Measurements from ENCODE around the gene KRTAP9-1. TPM values are rescaled to one million over a fixed set of nuclear protein-coding genes. Genes with fewer than 3 reads are reported as not detected.

The KRTAP9-1 gene
- total and polyA plus RNA-seq, 9 of the 15 experiments (the other 6 are each of a cell fraction or from before 2014, with no cell fraction given), result not detected

DNA sequence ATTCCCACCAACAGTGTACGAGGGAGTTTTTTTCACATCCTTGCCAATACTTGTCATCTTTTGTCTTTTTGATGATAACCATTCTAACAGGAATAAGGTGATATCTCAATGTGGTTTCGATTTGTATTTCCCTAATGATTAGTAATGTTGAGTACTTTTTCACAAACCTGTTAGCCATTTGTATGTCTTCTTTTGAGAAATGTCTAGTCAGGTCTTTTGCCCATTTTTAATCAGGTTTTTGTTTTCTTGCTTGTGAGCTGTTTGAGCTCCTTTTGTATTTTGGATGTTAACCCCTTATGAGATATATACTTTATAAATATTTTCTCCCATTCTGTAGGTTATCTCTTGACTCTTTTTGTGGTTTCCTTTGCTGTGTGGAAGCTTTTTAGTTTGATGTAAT, 38.2 kb upstream of the KRTAP9-1 start:
- TF ChIP-seq ASH1L (IDR thresholded peaks at IDR 0.05; ENCODE audit: borderline replicate concordance, low read depth, partially characterized antibody) (no peak), FOXJ3 (CRISPR knock-in tag; IDR thresholded peaks at IDR 0.05) (no peak), E2F3 (CRISPR knock-in tag; IDR thresholded peaks at IDR 0.05) (no peak), ZNF316 (IDR thresholded peaks at IDR 0.05) (peak; percentile 64), TCFL5 (CRISPR knock-in tag; conservative IDR thresholded peaks at IDR 0.05) (no peak), C11orf30 (IDR thresholded peaks at IDR 0.05; ENCODE audit: low read depth) (peak; percentile 53; the same call in 1 of the 2 replicates)
- TF ChIP-seq, protein P1, sequence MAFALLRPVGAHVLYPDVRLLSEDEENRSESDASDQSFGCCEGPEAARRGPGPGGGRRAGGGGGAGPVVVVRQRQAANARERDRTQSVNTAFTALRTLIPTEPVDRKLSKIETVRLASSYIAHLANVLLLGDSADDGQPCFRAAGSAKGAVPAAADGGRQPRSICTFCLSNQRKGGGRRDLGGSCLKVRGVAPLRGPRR (CRISPR knock-in tag; IDR thresholded peaks at IDR 0.05), result no peak
- Histone ChIP-seq H3K9me1 (ENCODE audit: control insufficient read depth, insufficient read depth, low read length) (no peaks in the 10 kb centered on the region), H3K4me1 (replicated peaks in 1 of 2; ENCODE audit: control insufficient read depth in 2 of 2, insufficient read depth in 2 of 2, low read length in 2 of 2) (no peaks in the 10 kb centered on the region), H3K9ac (ENCODE audit: insufficient read depth in 1 of 2, low read depth in 2 of 2, low read length in 2 of 2) (no peak overlapping the region), H3K27ac (ENCODE audit: extremely low read depth, low read depth, low read length) (no peak overlapping the region), H2AFZ (ENCODE audit: low read depth, low read length) (no peak overlapping the region), H3K4me3 (no peak overlapping the region), H3K4me2 (ENCODE audit: insufficient read depth, low read length) (no peak overlapping the region), H4K20me1 (replicated peaks; ENCODE audit: control insufficient read depth, insufficient read depth, low read length) (no peaks in the 10 kb centered on the region), H3K27me3 (ENCODE audit: control insufficient read depth in 2 of 2, insufficient read depth in 2 of 2, low read length in 2 of 2) (no peaks in the 10 kb centered on the region; a peak in 1 of 5 replicates), H3K9me3 (replicated peaks; ENCODE audit: control insufficient read depth, insufficient read depth, low read depth, low read length) (no peaks in the 10 kb centered on the region), H3K79me2 (ENCODE audit: control insufficient read depth, insufficient read depth, low read length) (no peaks in the 10 kb centered on the region), H3K36me3 (ENCODE audit: control insufficient read depth, insufficient read depth, low read length) (no peaks in the 10 kb centered on the region)
- ATAC-seq (no peak), FAIRE-seq (no peak), DNase-seq (ENCODE audit: extremely low read depth in 1 of 4, low spot score in 3 of 4) (no peak)
- intact Hi-C loops (cut with micrococcal nuclease) (no loop called here), in situ Hi-C loops (cut with MboI) (no loop called here)
- WGBS (ENCODE audit: insufficient coverage, low coverage, missing lambda C conversion rate), result 0% methylated on average over 2 of the region's 2 CpGs
- no TSS peak for BruUV-seq (replicated peaks)
- ChIA-PET CTCF (ENCODE audit: low intra/inter-chr PET ratio) (no interaction called here), POLR2A (no interaction called here)

DNA sequence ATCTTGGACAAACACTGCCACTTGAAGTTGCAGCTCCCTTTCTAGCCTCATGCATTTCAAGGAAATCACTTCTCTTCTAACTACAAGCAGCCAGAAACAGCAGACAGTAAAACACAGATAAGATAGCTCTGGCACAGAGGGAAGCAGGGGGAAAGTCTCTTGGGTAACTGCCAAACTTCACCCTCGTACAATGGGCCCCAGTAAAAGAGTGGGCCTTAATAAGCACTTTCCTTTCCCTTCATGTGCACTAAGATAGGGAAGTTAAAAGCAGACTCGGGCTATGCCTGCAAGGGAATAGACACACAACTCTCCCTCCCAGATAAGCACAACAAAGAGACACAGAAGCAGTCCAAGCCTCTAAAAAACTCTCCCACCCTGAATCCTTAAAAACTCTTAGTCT, 35.8 kb upstream of the KRTAP9-1 start:
- CTCF ChIA-PET (ENCODE audit: low intra/inter-chr PET ratio), result no interaction called here
- H3K27me3 ChIP-seq (ENCODE audit: control insufficient read depth in 2 of 2, insufficient read depth in 2 of 2, low read length in 2 of 2), result no peaks in the 10 kb centered on the region; a peak in 1 of 5 replicates
- no peaks in the 10 kb centered on the region for H3K4me1 ChIP-seq (replicated peaks in 1 of 2; ENCODE audit: control insufficient read depth in 2 of 2, insufficient read depth in 2 of 2, low read length in 2 of 2)
- H3K4me2 ChIP-seq (ENCODE audit: insufficient read depth, low read length), result no peak overlapping the region
- H3K36me3 ChIP-seq (ENCODE audit: control insufficient read depth, insufficient read depth, low read length), result no peaks in the 10 kb centered on the region
- DNase-seq (ENCODE audit: extremely low read depth in 1 of 4, low spot score in 3 of 4) (peak in 1 of 4 experiments; percentile 11), ATAC-seq (no peak), FAIRE-seq (peak; percentile 11)
- H3K27ac ChIP-seq (ENCODE audit: extremely low read depth, low read depth, low read length), result no peak overlapping the region
- no peaks in the 10 kb centered on the region for H3K9me3 ChIP-seq (replicated peaks; ENCODE audit: control insufficient read depth, insufficient read depth, low read depth, low read length)
- in situ Hi-C loops (cut with MboI) (no loop called here), intact Hi-C loops (cut with micrococcal nuclease) (no loop called here)
- POLR2A ChIA-PET, result no interaction called here
- no TSS peak for BruUV-seq (replicated peaks)
- no peak overlapping the region for H3K9ac ChIP-seq (ENCODE audit: insufficient read depth in 1 of 2, low read depth in 2 of 2, low read length in 2 of 2)
- no peak overlapping the region for H2AFZ ChIP-seq (ENCODE audit: low read depth, low read length)
- no peaks in the 10 kb centered on the region for H4K20me1 ChIP-seq (replicated peaks; ENCODE audit: control insufficient read depth, insufficient read depth, low read length)
- no peaks in the 10 kb centered on the region for H3K9me1 ChIP-seq (ENCODE audit: control insufficient read depth, insufficient read depth, low read length)
- no peaks in the 10 kb centered on the region for H3K79me2 ChIP-seq (ENCODE audit: control insufficient read depth, insufficient read depth, low read length)
- H3K4me3 ChIP-seq, result no peak overlapping the region
- WGBS (ENCODE audit: insufficient coverage, low coverage, missing lambda C conversion rate), result 0% methylated on average over 2 of the region's 2 CpGs
- TF ChIP-seq HMG20A (CRISPR knock-in tag; conservative IDR thresholded peaks at IDR 0.05) (no peak), MTF1 (CRISPR knock-in tag; IDR thresholded peaks at IDR 0.05; ENCODE audit: borderline replicate concordance) (no peak), LCOR (CRISPR knock-in tag; IDR thresholded peaks at IDR 0.05) (no peak), ADNP (tag; IDR thresholded peaks at IDR 0.05) (no peak), MYC (IDR thresholded peaks at IDR 0.05; ENCODE audit: low read depth, low read length) (no peak), MYC (CRISPR knock-in tag; IDR thresholded peaks at IDR 0.05; ENCODE audit: borderline replicate concordance, low read depth) (no peak)
- TF ChIP-seq, protein P2, sequence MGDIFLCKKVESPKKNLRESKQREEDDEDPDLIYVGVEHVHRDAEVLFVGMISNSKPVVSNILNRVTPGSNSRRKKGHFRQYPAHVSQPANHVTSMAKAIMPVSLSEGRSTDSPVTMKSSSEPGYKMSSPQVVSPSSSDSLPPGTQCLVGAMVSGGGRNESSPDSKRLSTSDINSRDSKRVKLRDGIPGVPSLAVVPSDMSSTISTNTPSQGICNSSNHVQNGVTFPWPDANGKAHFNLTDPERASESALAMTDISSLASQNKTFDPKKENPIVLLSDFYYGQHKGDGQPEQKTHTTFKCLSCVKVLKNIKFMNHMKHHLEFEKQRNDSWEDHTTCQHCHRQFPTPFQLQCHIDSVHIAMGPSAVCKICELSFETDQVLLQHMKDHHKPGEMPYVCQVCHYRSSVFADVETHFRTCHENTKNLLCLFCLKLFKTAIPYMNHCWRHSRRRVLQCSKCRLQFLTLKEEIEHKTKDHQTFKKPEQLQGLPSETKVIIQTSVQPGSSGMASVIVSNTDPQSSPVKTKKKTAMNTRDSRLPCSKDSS (IDR thresholded peaks at IDR 0.05; ENCODE audit: low read depth, partially characterized antibody), result no peak
- TF ChIP-seq, protein P3, sequence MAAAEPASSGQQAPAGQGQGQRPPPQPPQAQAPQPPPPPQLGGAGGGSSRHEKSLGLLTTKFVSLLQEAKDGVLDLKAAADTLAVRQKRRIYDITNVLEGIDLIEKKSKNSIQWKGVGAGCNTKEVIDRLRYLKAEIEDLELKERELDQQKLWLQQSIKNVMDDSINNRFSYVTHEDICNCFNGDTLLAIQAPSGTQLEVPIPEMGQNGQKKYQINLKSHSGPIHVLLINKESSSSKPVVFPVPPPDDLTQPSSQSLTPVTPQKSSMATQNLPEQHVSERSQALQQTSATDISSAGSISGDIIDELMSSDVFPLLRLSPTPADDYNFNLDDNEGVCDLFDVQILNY (CRISPR knock-in tag; IDR thresholded peaks at IDR 0.05), result no peak
